GM19395 (cell line): Measurements from ENCODE around the gene ERBB4.

Source experiments
- ATAC-seq: cut with Tn5 transposase; IDR thresholded peaks from one replicate; pipeline ENCODE4 v1.9.1; 2021; ENCODE audit warnings: mild to moderate bottlenecking, moderate library complexity; ENCODE audit not compliant: unreplicated experiment

The ERBB4 gene

DNA sequence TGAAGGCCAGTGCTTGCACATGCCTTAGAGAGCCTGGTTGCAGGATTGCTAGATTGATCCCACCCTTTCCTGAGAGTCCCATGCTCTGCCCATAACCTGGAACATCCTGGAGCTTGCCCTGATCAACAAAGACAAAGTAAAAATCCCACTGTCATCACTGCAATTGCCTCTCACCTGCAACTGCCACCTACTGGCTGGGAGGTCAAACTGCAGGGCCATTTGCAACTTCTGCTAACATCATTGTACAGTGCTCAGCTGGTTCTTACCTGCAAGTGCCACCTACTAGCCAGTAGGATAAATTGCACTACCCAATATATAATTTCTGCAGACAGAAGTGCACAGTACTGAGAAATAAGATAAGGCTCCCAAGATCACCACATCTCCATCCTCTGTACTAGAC is 1034.7 kb downstream of the ERBB4 start:
- peak; percentile 80 for ATAC-seq

DNA sequence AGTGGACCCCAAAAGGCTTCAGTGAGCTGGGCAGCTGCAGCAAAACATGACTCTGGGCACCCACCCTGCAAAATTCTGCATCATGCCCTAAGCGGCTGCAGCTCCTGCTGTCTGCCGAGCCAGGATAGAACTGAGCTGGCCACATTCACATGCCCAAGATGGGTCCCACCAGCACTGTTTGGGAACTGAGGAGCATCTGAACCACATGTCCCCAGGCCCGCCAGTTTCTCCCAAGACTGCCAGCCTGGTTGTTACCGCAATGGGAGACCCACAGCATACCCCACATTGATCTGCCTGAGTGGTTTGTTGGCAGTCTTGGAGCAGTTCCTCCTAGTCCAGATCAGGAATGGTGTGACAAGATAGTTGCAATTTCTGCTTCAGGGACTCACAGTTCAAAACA is 1035.4 kb downstream of the ERBB4 start:
- no peak for ATAC-seq

DNA sequence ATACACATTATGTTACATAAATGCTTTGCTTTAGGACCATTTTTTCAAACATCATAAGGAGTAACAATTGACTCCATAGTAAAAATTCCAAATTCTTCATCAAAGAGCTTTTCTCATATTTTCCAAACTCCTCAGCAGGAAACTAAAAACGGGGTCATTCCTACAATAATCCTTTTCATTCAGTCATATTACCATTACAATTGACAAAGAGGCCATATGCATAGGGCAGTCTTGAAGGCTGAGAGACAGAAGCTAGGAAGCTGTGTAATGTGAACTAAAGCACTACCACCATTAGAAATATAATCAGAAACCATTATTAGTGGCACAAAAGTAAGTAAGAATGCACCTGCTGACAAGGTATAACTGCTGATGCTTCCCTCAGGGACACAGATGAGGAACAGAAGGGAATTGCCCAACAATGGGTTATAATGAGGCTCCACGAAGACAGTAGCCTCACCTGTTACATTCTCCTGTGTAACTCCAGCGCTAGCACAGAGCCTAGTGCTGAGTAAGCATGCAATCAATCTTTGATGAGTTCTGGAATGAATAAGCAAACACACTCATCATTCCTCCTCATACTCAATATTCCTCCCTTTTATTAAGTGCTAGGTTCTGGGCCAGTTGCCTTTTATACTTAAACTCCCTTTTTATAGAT is 1039.9 kb downstream of the ERBB4 start:
- no peak for ATAC-seq

DNA sequence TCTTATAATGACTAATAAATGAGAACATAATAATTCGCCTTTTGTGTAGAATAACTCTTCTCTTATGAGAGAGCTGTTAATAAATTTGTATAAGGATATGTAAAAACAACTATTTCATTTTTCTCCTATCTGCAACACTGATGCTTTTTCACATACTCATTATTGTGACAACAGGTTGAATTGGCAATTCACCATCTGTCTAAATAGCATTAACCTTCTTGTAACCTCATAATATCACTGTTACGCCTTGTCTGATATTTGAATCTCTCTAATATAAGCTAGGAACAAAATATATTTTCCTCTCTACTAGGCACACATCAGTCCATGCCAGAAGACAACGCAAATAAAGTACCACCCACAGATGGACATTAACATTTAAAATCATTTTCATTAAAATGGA is 1043.3 kb downstream of the ERBB4 start:
- no peak for ATAC-seq

DNA sequence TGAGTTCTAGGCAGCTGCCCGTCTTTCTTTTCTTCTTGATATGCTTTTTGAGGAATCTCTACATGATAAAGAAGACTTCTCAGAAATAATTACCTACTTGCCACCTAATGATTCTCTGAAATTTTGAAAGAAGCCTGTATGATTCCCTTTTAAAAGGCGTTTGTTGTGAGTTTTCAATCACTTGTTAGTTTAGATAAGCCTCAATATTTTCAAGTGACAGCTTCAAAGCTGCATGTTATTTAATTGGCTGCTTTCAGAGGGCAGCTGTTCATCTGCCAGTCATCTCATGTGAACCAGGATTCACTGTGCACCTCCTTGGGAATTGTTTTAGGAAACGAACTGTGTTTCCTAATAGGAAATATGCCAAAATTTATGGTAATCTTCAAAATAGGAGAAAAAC is 1044.1 kb downstream of the ERBB4 start:
- ATAC-seq, result no peak

DNA sequence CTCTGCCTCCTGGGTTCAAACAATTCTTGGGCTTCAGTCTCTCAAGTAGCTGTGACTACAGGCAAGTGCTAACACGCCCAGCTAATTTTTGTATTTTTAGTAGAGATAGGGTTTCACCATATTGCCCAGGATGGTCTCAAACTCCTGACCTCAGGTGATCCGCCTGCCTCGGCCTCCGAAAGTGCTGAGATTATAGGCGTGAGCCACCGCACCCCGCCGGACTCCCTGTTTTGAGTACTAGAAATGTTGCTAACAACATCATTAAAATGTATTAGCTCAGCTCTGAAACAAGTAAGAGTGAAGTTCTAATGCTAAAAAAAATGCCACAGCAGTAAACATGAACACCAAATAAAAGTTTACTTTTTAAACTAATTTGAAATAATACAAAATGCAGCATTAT is 1044.5 kb downstream of the ERBB4 start:
- no peak for ATAC-seq

DNA sequence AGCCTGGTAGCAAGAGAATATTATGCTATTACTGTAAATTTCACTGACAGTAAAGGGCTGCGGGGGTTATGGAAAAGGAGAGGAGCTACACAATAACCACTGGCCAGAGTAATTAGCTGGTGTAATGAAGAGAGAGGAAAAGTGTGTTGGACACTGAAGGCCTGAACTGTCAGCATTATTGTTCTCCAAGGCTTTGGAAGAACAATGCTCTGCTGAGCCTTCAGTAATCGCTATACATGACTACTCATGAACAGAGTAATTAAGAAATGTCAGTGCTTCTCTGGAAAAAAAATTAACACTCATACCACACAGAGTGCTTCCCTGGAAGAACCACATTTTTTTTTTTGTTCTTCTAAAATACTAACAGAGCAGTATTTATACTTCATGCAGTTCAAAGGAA is 1050.9 kb downstream of the ERBB4 start:
- ATAC-seq, result no peak

DNA sequence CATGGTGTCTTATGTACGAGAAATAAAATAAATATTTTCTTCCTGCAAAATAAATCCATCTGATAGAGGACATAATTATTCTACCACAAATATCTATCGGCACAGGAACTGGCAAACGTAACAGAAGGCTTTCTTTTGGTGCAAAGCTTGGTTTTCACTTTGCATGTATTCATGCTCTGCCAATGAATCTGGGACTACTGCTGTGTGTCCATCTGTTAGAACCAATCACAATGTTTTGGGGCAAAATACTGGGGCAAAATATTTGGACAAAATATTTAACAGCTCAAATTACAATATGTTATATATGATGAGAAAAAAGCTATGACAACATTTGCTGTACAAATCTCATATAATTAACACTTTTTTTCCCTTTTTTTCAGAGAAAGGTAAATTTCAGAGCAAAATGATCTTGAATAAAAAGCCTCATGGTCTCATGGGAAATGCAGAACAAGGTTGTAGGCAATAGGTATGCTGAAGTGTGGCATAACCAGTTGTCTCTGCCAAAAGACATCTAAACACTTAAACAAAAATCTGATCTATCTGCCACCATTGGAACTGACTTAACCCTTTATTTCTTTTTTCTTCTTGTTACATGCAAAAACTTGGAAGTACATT is 1059.0 kb downstream of the ERBB4 start:
- no peak for ATAC-seq

DNA sequence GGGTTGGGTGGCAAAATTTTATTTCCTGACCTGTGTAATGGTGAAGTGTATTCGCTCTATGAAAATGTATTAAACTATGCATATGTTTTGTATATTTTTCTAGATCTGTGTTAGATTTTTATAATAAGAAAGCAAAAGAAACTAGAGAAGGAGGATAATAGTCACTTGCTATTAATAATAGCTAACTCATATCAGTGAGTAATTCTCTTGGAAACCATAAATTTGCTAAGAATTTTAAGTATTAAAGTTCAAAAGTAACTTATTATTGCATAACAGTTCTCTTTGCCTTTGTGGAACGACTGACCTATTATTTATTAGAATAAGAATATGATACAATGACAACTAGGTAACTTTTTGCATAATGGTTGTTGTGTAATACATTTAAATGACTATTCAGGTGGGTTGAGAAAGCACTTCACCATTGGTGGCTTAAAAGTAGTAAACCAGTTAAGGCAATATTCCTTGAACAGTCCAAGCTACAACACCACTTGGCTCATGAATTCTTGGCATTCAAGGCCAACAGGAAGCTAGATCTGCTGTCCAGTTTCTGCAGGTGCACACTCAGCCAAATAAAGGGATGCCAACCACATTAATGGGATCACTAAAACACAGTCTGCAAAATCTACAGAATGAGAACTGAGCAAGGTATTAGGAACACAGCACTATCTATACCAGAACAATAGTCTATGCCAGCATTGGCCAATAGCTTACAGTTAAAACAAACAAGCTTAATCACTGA is 1060.9 kb downstream of the ERBB4 start:
- ATAC-seq, result no peak

DNA sequence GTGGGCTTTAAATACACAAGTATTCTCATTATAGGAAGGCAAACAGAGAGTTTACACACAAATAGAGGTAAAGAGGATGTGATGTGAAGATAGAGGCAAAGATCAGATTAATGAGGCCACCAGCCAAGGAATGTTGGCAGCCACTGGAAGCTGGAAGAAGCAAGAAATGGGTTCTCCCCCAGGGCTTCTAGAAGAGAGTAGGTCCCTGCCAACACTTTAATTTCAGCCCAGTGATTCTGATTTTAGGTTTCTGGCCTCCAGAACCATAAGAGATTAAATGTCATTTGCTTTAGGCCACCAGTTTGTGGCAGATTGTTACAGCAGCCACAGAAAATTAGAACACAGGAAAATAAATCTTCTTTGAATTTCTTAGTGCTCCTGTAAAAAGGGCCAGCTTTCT is 1065.5 kb downstream of the ERBB4 start:
- no peak for ATAC-seq

DNA sequence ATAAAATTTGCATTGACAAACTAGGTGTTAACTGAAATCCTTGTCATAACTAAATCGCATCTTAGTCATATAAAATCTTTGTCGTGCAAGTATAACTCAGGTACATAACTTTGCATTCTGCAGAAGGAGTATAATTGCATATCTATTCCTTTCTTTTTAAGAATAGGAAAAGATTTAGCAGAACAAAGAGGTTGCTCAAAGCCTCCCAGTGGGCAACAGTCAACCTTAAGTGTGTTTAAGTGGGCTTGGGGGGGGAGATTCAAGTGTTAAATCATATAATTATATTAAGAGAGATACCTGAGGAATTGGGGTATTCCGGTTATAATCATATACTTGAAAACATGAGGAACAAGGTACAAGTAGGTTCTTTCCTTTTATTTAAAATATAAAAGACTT is 1068.9 kb downstream of the ERBB4 start:
- no peak for ATAC-seq

DNA sequence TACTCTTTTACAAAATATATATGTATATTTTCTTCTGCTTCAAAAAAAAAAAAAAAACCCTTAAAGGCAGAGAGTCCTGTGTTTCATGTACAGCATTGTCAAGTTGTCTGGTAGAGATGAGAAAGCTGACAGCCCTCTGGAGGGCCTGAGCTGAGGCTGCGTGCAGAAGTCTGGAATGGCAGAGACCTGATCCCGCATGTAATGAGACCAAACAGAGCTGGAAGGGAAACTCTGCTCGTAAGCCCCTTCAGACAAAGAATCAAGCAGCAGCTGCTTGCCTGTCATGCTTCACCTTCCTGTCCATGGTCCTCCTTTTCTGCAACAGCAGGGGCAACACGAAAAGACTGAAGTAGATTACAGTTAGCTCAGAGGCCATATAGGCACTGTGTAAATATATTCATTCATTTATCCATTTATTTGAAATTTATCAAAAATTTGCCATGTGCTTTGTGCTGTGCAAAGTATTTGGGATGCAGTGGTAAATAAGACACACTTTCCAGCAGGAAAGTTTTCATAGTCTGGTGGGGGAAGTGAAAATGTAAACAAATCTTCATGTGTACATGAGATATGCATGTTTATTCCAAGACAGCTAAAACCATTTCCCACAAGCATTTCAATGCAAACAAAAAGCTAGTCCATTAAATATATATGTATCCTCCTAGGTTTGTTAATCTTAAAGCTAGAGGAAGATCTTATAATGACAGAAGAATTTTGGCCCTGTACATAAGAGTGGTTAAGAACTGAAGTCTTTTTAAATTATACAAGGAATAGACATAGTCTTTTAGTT is 1069.5 kb downstream of the ERBB4 start:
- no peak for ATAC-seq

DNA sequence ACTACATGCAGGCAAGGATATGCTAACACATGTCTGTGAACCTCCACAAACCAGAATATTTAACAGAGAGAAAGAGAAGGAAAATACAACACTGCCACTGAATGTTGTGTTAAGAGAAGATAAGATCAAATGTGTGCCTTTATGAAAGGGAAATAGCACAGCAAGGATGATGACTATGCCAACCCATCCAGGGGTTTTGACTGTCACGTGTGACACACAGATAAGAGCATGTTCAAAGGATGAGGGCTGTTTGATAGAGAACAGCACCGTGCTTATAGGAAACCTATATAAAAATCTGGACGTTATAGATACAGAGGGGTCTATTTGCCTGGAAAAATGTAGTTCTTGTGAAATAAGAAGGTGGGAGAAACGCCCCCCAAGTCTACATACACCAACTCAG is 1070.4 kb downstream of the ERBB4 start:
- ATAC-seq, result no peak

DNA sequence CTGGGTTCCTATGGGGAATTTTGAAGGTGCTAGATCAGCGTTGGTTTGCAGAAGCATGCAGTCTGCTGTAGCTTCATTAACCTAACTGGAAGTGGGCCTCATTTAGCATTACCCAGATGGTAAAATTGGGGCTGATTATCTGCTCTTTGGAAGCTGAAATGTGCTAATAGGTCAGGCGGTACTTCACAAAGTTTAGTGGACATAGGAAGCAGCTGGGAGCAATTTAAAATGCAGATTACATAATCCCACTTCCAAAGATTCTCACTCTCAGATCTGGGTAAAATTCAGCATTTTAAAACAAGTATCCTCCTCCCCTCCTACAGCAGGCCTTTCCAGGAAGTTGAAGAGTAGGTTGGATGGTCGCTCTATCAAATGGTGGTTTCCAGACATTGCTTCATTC is 1075.2 kb downstream of the ERBB4 start:
- ATAC-seq, result no peak

DNA sequence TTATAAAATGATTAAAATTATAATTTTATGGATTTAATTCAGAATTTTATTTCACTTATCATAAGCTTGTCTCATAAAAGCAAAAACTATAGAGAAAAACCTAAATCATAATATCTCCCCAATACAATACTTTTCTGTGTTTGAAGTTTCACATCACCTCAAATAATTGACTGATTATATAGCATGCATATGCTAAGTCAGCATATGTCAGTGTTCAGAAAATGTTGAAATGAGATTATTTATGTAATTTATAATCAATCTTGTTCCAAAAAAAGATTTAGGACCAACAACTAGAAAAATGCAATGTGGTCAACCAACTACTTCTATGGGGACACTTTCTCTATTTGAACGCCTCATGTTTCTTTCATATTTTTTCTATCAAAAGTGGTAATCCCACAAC is 1079.6 kb downstream of the ERBB4 start:
- no peak for ATAC-seq

DNA sequence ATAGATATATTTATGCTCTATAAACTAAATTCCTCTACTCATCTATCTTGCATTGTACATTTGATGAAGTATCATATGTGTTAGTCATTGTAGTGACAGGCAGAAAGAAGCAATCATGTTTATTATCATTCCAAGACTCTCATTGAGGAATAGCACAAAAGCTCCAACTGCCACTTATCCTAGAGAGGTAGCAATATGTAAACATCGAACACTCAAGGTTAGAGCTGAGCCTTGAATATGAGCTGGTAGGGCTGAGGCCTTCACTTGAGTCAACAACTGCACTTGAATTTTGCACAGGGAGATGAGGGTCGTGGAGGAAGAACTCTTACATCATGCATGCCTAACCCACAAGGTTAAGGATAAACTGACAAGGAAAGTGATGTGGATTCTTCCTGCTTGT is 1081.3 kb downstream of the ERBB4 start:
- ATAC-seq, result no peak

DNA sequence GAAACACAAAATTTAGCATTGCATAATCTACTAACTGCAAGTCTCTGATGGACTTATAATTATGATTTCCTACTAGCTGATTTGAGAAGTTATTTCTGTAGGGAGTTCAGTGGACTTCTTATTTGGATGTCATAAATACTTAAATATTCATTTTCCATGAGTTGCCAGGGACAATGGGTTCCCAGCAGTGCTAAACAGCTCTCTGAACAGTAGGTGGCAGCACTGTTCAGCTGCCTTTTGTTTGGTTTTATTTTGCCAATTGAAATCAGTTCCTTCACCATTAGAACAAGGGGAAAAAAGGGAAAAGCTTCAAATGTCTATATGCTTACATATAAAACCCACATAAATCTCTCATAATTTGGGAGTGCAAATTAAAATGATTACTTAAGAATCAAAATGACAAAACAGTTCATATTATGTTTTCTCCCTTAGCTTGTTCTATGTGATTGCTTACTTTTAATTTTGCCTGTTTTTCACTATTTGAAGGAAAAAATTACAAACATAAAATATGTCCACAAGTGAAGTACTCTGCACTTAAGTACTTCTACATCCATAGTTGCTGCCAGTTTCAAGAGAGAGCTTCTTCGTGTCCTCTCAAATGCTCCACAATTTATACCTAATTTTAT is 1083.3 kb downstream of the ERBB4 start:
- peak; percentile 77 for ATAC-seq

DNA sequence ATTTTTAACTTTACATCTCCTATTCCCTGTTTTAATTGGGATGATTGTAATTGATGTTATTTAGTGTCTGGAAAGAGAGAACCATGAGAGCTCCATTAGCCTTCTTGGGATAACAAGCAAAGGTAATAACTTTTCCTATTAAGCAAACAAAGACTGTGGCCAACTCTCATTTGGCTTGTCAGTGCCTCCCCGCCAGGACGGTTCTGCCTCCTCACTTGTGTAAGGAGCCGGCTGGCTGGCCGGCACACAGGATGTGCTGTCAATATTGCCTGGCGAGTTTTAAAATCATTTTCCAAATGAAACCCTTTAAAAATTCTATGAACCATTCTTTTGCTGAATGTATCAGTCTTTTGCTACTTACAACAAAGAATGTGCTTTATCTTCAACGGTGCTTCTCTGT is 1083.9 kb downstream of the ERBB4 start:
- ATAC-seq, result no peak

DNA sequence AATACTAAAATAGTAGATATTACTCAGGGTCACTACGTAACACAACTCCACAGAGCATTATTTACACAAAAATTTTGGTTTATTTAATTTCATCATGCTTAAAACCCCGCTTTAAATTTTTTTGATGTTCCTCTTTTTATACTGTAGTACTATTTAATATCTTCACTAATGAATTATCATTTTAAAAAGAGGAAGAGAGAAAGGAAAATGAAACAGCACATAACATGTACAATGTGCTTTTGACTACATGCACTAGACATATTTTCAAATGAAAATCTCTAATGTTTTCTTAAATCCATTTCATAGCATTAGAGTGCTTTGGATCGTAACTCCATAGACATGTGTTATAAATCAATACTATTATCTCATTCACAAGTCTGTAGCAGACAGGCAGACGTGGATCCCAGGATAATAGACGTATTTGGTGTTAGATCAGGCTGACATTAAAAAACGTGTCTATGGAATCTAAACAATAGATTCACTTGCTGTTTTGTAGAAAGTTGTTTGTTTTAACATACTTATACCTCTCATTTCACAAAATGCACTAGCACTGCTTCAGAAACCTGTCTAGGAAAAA is 1085.2 kb downstream of the ERBB4 start:
- no peak for ATAC-seq

DNA sequence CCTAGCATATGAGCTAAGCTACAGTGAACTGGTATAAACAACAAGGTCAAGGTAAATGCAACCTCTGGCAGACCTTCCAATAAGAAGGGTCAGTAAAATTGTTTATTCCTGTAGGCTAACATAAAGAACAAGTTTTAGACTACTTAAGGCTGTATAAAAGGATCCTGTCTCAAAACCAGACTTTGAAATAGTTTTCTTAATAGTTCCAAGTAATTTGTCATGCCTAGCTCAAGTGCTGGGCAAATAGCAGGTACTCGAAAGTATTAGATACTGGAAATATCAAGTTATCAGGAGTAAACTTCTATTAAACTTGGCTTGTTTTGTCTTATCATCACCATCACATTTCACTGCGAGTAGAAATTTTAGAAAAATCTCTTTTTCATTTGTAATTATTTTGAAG is 1087.0 kb downstream of the ERBB4 start:
- no peak for ATAC-seq

DNA sequence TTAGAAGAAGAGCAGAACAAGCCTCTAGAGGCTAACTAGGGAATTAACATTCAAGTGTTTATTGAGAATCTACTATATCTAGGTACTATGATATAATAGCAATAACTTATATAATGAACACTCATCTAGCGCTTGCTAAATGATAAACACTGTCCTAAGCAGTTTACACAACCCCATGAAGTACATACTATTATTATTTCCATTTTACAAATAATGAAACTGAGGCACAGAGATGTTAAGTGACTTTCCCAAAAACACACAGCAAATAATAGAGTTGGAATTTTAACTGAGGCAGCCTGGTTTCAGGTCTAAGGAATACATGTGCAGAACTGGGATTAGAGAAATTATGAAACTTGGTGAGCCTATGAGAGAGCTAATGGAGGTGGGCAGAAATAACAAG is 1088.8 kb downstream of the ERBB4 start:
- ATAC-seq, result no peak
